ENCODE results near the gene GAL3ST3.

DNA sequence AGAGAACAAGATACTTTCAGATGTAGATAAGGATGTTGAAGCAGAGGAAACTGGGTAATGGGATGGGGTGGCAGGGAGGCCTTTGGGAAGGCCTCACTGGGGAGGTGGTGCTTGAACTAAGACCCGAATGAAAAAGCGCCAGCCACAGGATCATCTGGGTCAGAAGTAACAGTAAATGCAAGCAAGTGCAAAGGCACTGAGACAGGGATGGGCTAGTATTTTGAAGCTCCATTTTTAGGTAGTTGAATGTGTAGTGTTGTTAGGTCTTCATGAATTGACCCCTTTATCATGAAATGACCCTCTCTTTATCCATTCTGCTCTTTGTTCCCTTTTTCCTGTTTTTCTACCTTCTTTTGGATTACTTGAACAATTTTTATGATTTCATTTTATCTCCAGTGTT lies 14.9 kb upstream of the GAL3ST3 start:
- TF ChIP-seq, protein P1, sequence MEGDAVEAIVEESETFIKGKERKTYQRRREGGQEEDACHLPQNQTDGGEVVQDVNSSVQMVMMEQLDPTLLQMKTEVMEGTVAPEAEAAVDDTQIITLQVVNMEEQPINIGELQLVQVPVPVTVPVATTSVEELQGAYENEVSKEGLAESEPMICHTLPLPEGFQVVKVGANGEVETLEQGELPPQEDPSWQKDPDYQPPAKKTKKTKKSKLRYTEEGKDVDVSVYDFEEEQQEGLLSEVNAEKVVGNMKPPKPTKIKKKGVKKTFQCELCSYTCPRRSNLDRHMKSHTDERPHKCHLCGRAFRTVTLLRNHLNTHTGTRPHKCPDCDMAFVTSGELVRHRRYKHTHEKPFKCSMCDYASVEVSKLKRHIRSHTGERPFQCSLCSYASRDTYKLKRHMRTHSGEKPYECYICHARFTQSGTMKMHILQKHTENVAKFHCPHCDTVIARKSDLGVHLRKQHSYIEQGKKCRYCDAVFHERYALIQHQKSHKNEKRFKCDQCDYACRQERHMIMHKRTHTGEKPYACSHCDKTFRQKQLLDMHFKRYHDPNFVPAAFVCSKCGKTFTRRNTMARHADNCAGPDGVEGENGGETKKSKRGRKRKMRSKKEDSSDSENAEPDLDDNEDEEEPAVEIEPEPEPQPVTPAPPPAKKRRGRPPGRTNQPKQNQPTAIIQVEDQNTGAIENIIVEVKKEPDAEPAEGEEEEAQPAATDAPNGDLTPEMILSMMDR (IDR thresholded peaks at IDR 0.05), result no peak
- TF ChIP-seq POLR2A (IDR thresholded peaks at IDR 0.05), result no peak
